WERI-Rb-1 (cell line): Measurements from ENCODE around the gene KRT14.
"Not testable (repeated sequence)": the region's sequence is repeated elsewhere in the genome, so short reads cannot be mapped to it uniquely, and the experiment has no call there.

Source experiments
- DNase-seq: peaks from one replicate; pipeline ENCODE4 v3.0.0-alpha.2; 2020
- H3K27ac ChIP-seq: fragments of 250-450 bp; sonication (Bioruptor Pico); 2 replicates; pipeline ENCODE4 v1.5.1; 2020; ENCODE audit warnings: mild to moderate bottlenecking, moderate library complexity
- H3K27me3 ChIP-seq: fragments of 250-450 bp; sonication (Bioruptor Pico); 2 replicates; pipeline ENCODE4 v1.5.1; 2021; ENCODE audit warnings: mild to moderate bottlenecking, low read depth, moderate library complexity; ENCODE audit not compliant: insufficient read depth, severe bottlenecking
- H3K36me3 ChIP-seq: fragments of 250-450 bp; sonication (Bioruptor Pico); 2 replicates; pipeline ENCODE4 v1.5.1; 2020; ENCODE audit warnings: mild to moderate bottlenecking, moderate library complexity
- H3K4me3 ChIP-seq: 2 replicates; pipeline ENCODE4 v1.5.1; 2011; ENCODE audit warnings: low read depth, mild to moderate bottlenecking, control low read depth, low read length
- H3K9me3 ChIP-seq: fragments of 250-450 bp; sonication (Bioruptor Pico); 2 replicates; pipeline ENCODE4 v1.5.1; 2021; ENCODE audit warnings: mild to moderate bottlenecking, moderate library complexity; ENCODE audit not compliant: severe bottlenecking
- CTCF ChIP-seq: IDR thresholded peaks from 2 replicates; pipeline ENCODE4 v1.5.1; 2011; ENCODE audit warnings: low read depth, mild to moderate bottlenecking, control low read depth, inconsistent platforms, low read length

Gene KRT14

DNA sequence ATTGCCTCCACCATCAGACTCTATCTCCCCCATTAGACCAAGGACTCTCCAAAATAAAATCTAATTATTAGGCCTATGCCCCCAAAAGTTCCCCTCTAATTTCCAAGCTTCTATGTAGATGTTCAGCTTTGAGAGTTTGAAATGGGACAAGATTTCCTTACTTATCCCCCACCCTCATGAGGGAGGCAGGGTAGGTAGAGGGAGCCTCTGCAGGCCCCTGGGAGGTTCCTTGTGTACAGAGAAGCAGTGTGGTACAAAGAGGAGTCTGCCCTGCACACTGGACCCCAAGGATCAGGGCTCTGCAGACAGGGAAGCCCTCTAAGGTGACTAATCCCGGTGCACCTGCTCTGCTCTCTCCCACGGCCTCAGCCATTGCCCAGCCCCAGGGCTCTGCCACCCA is 35.2 kb upstream of the KRT14 start:
- Histone ChIP-seq H3K4me3 (no peak overlapping the region), H3K27me3 (no peaks in the 10 kb centered on the region), H3K9me3 (no peaks in the 10 kb centered on the region), H3K36me3 (no peaks in the 10 kb centered on the region), H3K27ac (no peak overlapping the region)
- no peak for TF ChIP-seq CTCF
- DNase-seq: no peak

DNA sequence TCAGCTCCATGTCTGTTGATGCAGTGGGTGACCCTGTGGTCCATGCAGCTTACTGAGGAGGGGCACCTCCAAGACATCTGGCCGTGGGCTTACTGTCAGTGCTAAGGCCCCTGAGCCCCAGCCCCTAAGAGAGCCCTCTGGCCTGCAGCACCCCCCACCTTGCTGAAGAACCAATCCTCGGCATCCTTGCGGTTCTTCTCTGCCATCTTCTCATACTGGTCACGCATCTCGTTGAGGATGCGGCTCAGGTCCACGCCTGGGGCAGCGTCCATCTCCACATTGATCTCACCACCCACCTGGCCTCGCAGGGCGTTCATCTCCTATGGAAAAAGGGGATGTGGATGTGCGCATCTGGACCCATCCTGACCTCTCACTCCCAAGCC is 34.7 kb upstream of the KRT14 start:
- not testable (repeated sequence) for H3K27ac ChIP-seq, H3K27me3 ChIP-seq, H3K36me3 ChIP-seq, H3K9me3 ChIP-seq, H3K4me3 ChIP-seq, DNase-seq

DNA sequence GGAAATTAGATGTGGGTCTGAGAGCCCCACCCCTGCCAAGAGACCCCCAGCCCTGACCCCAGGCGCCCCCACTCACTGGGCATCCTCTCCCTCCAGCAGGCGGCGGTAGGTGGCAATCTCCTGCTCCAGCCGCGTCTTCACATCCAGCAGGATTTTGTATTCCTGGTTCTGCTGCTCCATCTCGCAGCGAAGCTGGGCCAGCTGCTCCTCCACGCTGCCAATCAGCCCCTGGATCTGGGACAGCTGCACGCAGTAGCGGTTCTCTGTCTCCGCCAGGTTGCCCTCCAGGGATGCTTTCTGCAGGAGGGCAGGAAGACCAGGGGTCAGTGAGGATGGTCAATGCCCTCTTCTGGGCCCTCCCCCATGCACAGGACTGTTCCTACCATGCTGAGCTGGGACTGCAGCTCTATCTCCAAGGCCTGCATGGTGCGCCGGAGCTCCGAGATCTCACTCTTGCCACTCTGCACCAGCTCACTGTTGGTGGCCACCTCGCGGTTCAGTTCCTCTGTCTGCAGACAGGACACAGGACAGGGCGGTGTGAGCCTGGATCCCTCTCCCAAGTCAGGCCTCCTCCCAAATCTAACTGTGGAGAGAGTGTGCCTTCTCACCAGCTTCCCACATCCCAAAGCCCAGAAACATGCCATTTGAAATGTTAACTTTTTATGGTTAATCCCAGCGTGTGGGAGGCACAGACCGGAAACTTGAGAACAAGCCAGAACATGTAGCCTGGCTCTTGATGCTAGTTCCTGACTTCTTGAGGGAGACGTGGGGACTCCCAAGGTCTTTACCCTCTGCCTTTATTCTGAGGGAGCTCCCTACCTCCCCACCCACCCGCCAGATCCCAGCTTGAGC is 34.1 kb upstream of the KRT14 start:
- no peaks in the 10 kb centered on the region for H3K9me3 ChIP-seq
- no peak overlapping the region for H3K27ac ChIP-seq
- H3K4me3 ChIP-seq: no peak overlapping the region
- no peaks in the 10 kb centered on the region for H3K27me3 ChIP-seq
- no peaks in the 10 kb centered on the region for H3K36me3 ChIP-seq
- TF ChIP-seq CTCF: no peak
- no peak for DNase-seq

DNA sequence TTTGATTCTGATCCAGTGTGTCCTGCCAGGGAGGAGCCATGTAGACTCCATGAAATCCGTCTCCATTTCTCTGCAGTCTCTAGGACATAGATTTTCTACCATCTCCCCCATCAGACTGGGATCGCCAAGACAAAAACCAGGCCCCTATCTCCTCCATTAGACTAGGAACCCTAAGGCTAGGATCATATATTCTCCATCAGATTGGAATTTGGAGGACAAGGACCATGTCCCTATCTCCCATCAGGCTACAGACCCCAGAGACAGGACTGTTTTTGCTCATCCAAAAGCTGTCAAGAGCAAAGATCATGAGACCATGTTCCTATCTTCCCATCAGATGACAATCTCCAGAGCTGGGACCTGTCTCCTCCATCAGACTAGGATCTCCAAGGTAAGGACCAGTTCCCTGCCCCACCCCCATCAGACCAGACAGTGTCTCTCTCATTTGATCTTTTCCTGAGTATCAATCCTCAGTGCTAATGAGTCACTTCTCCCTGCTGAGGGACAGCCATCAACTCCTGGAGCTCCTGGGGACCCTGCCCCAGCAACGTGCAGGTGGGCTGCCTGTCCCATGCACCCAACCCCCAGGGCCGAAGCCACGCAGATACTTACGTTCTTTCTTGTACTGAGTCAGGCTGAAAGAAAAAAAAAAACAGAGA is 33.4 kb upstream of the KRT14 start:
- not testable (repeated sequence) for H3K27ac ChIP-seq, H3K4me3 ChIP-seq, H3K27me3 ChIP-seq, DNase-seq, H3K9me3 ChIP-seq, H3K36me3 ChIP-seq

DNA sequence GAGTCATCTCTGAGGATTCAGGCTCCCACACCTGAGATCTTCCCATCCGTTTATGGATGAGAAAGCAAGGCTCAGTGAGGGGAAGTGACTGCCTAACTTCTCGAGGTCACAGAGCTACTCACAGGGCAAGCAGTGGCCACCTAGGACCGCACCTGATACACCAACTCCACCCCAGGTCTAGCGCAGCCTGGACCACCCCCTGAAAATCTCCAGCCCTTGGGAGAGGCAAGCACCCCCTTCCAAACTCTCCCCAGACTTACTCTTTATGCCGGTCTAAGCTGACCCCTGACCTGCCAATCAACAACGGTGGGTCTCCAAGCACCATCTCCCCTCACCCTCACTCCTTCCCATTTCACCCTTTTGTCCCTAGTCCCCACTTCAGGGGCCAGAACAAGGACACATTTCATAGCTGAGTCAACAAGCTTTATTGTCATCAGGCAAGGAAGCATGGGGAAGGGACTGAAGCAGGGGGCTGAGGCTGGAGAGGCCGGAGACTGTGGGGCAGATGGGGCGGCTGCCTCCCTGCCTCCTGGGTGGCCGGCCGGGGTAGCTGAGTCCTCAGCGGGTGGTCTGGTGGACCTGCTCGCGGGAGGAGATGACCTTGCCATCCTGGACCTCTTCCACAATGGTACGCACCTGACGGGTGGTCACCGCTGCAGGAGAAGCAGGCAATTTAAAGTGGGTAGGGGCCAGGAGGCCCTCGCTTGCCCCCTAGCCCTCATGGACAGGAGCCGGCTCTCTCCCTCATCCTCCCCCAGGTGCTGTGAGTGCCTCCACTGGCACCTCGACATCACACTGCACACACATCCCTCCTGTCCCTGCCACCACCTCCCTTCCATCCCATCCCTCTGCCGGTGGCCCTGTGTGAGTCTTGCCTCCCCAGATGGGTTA is 32.6 kb upstream of the KRT14 start:
- H3K36me3 ChIP-seq: no peaks in the 10 kb centered on the region
- no peaks in the 10 kb centered on the region for H3K9me3 ChIP-seq
- H3K27ac ChIP-seq: no peak overlapping the region
- DNase-seq: no peak
- no peaks in the 10 kb centered on the region for H3K27me3 ChIP-seq
- no peak for TF ChIP-seq CTCF
- no peak overlapping the region for H3K4me3 ChIP-seq

- no peak overlapping the region for H3K27ac ChIP-seq
- H3K27me3 ChIP-seq: no peaks in the 10 kb centered on the region
- no peaks in the 10 kb centered on the region for H3K9me3 ChIP-seq
- no peaks in the 10 kb centered on the region for H3K36me3 ChIP-seq
- TF ChIP-seq CTCF: no peak
- H3K4me3 ChIP-seq: no peak overlapping the region
- no peak for DNase-seq
Observed at GRCh38 chr17:41618341-41619035, 31.8 kb upstream of the KRT14 start.
